GM21737 (cell line): Measurements from ENCODE around the gene WDR44.

Experiments
- ATAC-seq: cut with Tn5 transposase; IDR thresholded peaks from one replicate; pipeline ENCODE4 v1.9.1; 2021; ENCODE audit warnings: mild to moderate bottlenecking, moderate library complexity; ENCODE audit not compliant: unreplicated experiment

WDR44 gene

GRCh38 chrX:118355225-118355920 lies 9.5 kb downstream of the WDR44 start:
- ATAC-seq, result no peak

- ATAC-seq, result no peak
These were observed 10.3 kb downstream of the WDR44 start for GRCh38 chrX:118356154-118356701.

- no peak for ATAC-seq
These were observed 14.7 kb downstream of the WDR44 start for GRCh38 chrX:118360429-118361125.

- ATAC-seq, result no peak
These were observed 18.4 kb downstream of the WDR44 start for GRCh38 chrX:118364261-118364660.

- ATAC-seq, result no peak
These were observed 21.4 kb downstream of the WDR44 start for GRCh38 chrX:118367338-118367737.

GRCh38 chrX:118368398-118368797 lies 22.5 kb downstream of the WDR44 start:
- no peak for ATAC-seq

- ATAC-seq, result no peak
These were observed 25.2 kb downstream of the WDR44 start for GRCh38 chrX:118370921-118371624.

- ATAC-seq, result no peak
These were observed 27.6 kb downstream of the WDR44 start for GRCh38 chrX:118373538-118373937.

GRCh38 chrX:118383120-118383519 lies 37.2 kb downstream of the WDR44 start:
- no peak for ATAC-seq

GRCh38 chrX:118392716-118393115 lies 46.8 kb downstream of the WDR44 start:
- no peak for ATAC-seq

- ATAC-seq, result no peak
These were observed 50.2 kb downstream of the WDR44 start for GRCh38 chrX:118396113-118396512.

- ATAC-seq, result no peak
These were observed 72.9 kb downstream of the WDR44 start for GRCh38 chrX:118418811-118419251.

- peak; percentile 75 for ATAC-seq
These were observed 74.6 kb downstream of the WDR44 start for GRCh38 chrX:118420462-118420861.

- ATAC-seq, result peak; percentile 90
These were observed 77.7 kb downstream of the WDR44 start for GRCh38 chrX:118423558-118423957.

GRCh38 chrX:118432799-118433198 lies 86.9 kb downstream of the WDR44 start:
- ATAC-seq, result no peak

- ATAC-seq, result no peak
These were observed 91.4 kb downstream of the WDR44 start for GRCh38 chrX:118437283-118437682.

- no peak for ATAC-seq
These were observed 102.4 kb downstream of the WDR44 start for GRCh38 chrX:118448273-118448783.

- no peak for ATAC-seq
These were observed 109.1 kb downstream of the WDR44 start for GRCh38 chrX:118455013-118455412.

- no peak for ATAC-seq
These were observed 113.6 kb downstream of the WDR44 start for GRCh38 chrX:118459494-118459893.

- no peak for ATAC-seq
These were observed 118.6 kb downstream of the WDR44 start for GRCh38 chrX:118464501-118464900.

GRCh38 chrX:118468122-118468521 lies 122.2 kb downstream of the WDR44 start:
- ATAC-seq, result no peak
